ENCODE results near the gene ALDH5A1.

The ALDH5A1 gene

GRCh38 chr6:24494821-24495795 lies at the start of gene ALDH5A1:
Gene ALDH5A1 (plus strand): TSS chr6:24494969. CDS start chr6:24494997, 28 bp downstream.
- peak; percentile 75 for DNase-seq

GRCh38 chr6:24445704-24446103 lies 49.1 kb upstream of the ALDH5A1 start:
- no peak for DNase-seq

- no peak for DNase-seq
Observed at GRCh38 chr6:24446670-24447069, 48.1 kb upstream of the ALDH5A1 start.

- DNase-seq: no peak
Observed at GRCh38 chr6:24448396-24448795, 46.4 kb upstream of the ALDH5A1 start.

- no peak for DNase-seq
Observed at GRCh38 chr6:24448828-24449525, 45.8 kb upstream of the ALDH5A1 start.

- DNase-seq: no peak
Observed at GRCh38 chr6:24451581-24452388, 43.0 kb upstream of the ALDH5A1 start.

GRCh38 chr6:24453921-24454320 lies 40.8 kb upstream of the ALDH5A1 start:
- DNase-seq: no peak

GRCh38 chr6:24454452-24454851 lies 40.3 kb upstream of the ALDH5A1 start:
- no peak for DNase-seq

GRCh38 chr6:24455061-24455460 lies 39.7 kb upstream of the ALDH5A1 start:
- DNase-seq: no peak

- DNase-seq: no peak
Observed at GRCh38 chr6:24458134-24458533, 36.6 kb upstream of the ALDH5A1 start.

- no peak for DNase-seq
Observed at GRCh38 chr6:24458941-24459340, 35.8 kb upstream of the ALDH5A1 start.

GRCh38 chr6:24460966-24461365 lies 33.8 kb upstream of the ALDH5A1 start:
- DNase-seq: no peak

- DNase-seq: no peak
Observed at GRCh38 chr6:24464253-24465038, 30.3 kb upstream of the ALDH5A1 start.

GRCh38 chr6:24469811-24470210 lies 25.0 kb upstream of the ALDH5A1 start:
- no peak for DNase-seq

GRCh38 chr6:24472181-24472580 lies 22.6 kb upstream of the ALDH5A1 start:
- no peak for DNase-seq

- no peak for DNase-seq
Observed at GRCh38 chr6:24476631-24477030, 18.1 kb upstream of the ALDH5A1 start.

- DNase-seq: no peak
Observed at GRCh38 chr6:24477070-24477469, 17.7 kb upstream of the ALDH5A1 start.

GRCh38 chr6:24478903-24479302 lies 15.9 kb upstream of the ALDH5A1 start:
- DNase-seq: no peak

GRCh38 chr6:24480705-24481104 lies 14.1 kb upstream of the ALDH5A1 start:
- DNase-seq: no peak

GRCh38 chr6:24481449-24481848 lies 13.3 kb upstream of the ALDH5A1 start:
- DNase-seq: no peak

GRCh38 chr6:24484657-24485323 lies 10.0 kb upstream of the ALDH5A1 start:
- DNase-seq: no peak

- DNase-seq: no peak
Observed at GRCh38 chr6:24486065-24486464, 8.7 kb upstream of the ALDH5A1 start.
